Measurements from ENCODE around the gene CD300E.
"Not testable (repeated sequence)": the region's sequence is repeated elsewhere in the genome, so short reads cannot be mapped to it uniquely, and the experiment has no call there.

The CD300E gene

DNA sequence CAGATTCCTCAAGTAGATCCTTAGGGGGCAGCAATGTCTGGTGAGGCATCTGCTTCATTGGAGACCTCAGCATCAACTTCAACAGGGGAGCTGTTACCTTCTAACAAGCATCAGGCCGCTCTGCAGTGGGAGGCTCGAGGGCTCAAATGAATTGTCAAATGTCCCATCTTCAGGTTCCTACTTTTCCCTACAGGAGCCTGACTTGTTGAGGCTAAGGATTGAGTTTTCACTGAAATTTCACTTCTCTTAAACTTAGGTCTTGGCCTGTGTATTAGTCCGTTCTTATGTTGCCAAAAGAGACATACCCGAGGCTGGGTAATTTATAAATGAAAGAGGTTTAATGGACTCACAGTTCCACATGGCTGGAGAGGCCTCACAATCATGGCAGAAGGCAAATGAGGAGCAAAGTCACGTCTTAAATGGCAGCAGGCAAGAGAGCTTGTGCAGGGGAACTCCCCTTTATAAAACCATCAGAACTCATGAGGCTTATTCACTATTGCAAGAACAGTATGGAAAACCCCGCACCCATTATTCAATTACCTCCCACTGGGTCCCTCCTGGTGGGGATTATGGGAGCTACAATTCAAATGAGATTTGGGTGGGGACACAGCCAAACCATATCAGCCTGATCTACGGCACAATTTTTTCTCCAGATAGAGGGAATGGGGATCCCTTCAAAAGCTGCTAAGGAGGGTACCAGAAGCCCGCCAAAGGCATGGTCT is 26.3 kb downstream of the CD300E start:
- DNase-seq: no peak

DNA sequence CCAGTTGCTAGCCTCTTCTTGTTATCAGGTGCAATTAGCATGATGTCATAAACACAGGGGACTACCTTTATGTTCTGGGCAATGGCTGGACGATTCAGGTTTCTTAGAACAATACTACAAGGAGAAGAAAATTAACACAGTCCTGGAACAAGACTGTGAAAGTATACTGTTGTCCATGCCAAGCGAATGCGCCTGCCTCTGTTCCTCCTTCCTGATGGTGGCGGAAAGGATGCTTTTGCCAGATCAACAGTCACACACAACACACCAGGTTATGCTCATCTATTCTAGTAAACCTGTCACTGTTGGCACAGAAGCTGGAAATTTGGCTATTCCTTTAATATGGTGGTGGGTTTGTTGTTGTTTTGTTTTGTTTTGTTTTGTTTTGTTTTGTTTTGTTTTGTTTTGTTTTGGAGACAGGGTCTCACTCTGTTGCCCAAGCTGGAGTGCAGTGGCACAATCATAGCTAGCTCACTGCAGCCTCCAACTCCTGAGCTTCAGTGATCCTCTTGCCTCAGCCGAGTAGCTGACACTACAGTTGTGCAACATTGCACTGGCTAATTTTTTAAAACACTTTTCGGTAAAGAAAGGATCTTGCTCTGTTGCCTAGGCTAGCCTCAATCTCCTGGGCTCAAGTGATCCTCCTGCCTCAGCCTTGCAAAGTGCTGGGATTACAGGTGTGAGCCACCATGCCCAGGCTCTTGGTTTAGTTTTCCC is 28.3 kb downstream of the CD300E start:
- DNase-seq: no peak

DNA sequence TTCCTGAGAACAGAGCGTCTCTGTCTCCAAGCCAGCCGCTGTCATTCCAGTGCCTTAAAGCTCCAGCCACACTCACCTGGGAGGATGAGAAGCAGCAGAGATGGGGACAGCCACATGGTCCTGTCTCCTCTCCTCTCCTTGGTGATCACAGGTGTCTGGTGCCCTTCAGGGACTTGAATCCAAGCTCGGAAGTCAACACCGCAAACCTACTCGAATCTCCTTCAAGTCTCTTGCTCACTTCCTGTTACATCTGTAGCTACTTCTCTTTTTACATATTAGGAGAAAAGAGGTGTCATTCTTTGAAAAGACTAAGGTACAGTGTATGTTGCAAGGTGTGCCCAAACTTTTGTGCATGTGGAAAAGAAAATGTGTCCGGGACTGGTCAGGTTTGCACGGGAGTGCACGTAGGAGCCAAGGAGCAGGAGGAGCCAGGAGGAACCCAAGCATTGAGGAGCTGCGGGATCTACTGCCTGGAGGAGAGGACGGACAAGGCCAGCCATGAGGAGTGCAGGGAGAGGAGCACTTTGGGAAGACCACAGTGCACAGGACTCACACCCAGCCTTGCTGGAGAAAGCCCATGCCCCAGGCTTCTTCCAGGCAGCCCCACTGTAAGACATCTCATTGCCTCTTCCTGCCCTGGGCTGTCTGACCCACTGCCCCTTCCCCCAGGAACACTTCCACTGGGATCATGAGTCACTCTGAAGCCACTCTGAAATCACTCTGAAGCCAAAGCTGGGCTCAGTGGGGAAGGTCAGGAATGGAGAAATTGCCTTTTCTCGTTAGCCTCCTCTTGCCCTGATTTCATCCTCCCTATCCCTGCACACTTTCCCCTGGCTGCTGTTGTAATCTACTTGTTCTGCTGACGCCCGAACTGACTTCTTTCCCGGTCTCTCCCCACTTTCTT is 31.2 kb downstream of the CD300E start, which contains the start of gene CD300LD:
CD300LD (minus strand) TSS at position 197 of the 904 bp plus-strand sequence; CDS start at position 116, 81 bp downstream.
- no peak for DNase-seq

DNA sequence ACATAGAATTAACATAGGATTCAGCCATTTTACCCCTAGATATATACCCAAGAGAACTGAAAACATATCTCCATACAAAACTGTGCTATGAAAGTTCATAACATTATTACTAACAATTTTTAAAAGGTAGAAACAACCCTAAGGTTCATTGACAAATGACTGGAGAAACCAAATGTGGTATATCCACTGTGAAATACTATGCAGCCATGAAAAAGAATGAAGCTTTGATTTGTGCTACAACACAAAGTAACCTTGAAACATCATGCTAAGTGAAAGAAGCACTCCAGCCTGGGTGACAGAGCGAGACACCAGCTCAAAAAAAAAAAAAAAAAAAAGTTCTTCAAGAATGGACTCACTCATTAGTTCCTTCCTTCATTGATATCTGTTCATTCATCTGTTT is 32.0 kb downstream of the CD300E start:
- no peak for DNase-seq

DNA sequence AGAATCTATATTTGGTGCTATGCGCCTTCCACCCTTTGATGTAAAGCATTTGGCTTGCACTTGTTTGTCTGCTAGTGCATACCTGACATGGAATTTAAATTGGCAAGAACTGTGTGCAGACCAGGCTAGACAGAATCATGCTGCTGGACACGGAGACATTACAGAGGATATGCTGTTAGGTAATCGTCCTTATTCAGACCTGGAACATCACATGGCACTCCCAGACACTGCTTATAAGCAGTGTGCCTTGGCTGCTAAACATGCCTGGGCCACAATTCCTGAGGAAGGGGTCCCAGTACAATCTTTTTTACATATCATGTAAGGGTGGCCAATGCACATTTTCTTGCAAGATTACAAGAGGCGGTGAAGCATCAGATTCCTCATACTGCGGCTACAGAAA is 37.8 kb downstream of the CD300E start:
- DNase-seq: no peak

DNA sequence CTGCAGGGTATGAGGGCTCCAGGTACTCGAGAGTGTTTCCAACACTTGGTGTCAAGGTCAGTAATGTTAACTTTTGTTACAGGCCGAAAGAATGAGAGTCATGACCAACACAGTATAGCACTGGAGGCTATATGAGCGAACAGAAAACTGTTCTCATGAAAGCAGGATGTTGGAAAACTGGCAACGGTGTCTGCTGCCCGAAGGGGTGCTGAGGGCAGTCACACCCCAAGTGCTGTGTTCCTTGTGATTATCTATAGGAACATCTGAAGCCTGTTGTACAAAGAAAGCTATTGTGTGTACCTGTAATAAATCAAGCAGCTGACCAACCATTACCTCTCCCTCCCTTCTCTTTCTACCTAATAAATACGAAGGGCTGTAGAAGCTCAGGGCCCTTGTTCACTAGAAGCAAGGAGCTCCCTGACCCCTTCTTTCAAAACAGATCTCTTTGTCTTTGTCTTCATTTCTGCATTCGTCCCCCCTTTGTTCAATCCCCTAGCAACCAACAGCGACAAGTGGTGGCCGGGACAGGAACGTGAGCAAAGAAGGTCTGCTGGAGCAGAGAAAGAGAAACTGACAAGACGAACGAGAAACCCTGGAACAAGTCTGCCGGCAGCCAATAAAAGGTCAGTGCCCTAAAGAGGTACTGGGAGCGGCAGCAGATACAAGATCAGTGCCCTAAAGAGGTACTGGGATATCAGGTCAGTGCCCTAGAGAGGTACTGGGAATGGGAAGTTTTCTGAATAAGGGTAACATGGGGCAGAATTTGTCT is 39.1 kb downstream of the CD300E start:
- DNase-seq: no peak

DNA sequence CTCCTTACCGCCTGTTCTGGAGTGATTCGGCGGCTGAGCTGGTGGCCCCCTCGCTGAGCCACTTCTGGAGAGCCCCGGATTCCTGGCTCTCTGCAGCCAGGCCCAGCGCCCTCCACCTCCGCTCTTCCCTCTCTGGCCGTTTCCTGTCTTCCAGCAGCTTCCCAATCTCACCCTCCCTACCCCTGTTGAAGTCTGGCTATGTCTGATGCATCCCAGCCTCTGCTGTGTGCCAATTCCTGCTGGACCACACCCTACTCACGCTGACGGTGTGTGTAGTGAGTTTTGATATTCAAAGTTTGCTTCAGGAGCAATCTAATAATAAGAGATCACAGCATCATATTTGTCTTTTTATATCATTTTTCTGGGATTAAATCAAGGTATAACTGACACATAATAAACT is 40.9 kb downstream of the CD300E start:
- no peak for DNase-seq

DNA sequence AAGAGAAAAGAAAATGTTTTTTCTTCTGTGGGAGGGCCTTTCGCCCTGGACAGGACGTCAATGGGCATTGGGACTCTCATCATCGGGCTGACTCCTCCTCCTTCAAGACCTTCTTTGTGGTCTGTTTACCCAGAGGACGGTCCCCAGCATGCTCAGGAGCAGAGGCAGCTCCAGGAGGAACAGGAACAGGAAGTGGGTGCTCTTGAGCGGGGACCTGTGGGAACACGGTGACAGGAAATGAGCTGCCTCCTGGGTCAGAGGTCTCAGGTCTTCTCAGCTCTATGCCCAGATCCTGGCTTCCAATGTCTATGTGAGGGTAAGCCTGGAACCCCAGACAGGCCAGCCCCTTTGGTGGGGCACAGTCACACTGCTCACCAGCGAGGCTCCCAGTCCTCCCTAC is 43.6 kb downstream of the CD300E start:
- no peak for DNase-seq

DNA sequence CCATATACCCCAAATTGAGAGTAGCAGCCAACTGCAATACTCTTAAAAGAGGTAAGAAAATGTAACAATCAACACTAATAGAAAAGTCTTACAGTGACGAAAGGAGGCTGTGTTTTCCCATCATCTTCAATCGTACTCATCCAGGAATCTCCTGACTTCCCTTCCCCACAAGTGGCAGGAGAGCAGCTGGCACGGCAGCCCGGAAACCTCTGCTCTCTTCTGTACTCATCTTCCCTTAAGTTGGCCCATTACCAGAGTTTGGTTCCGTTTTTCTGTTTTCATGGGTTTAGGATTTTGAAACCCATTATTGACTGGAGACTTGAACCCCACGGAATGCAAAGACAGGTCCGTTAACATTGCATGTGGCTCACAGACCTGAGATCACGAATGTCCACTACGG is 44.6 kb downstream of the CD300E start:
- DNase-seq: no peak

DNA sequence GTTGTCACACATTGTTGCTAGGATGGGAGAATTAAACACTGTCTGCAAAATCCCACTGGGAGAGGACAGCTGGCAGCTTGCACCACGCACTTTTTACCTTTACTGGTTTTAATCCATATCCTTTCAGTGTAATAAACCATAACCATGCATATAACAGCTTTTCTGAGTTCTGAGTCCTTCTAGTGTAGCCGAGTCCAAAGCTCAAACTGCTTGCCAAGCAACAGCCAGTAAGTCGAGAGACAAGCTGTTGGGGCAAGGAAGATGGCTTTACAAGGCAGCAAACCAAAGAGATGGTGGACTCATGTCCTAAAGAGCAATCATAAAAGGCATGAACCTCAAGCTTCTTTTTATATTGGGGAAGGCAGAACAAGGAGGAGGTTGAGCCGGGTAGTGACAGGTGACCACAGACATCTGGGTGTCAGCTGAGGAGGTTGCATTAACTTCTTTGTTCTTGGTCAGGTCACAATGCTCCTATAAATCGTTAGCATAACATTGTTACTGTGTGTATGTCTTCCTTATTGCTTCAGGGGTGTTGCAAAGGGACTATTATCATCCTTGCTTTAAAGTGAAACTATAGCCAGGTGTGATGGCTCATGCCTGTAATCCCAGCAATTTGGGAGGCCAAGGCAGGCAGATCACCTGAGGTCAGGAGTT is 48.9 kb downstream of the CD300E start:
- DNase-seq: no peak

DNA sequence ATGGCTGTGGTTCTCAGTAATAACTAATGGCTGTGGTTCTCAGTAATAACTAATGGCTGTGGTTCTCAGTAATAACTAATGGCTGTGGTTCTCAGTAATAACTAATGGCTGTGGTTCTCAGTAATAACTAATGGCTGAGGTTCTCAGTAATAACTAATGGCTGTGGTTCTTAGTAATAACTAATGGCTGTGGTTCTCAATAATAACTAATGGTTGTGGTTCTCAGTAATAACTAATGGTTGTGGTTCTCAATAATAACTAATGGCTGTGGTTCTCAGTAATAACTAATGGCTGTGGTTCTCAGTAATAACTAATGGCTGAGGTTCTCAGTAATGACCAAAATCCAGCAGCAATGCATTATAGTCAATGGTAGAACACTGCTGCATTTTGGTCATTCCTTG is 49.9 kb downstream of the CD300E start:
- DNase-seq: not testable (repeated sequence)

DNA sequence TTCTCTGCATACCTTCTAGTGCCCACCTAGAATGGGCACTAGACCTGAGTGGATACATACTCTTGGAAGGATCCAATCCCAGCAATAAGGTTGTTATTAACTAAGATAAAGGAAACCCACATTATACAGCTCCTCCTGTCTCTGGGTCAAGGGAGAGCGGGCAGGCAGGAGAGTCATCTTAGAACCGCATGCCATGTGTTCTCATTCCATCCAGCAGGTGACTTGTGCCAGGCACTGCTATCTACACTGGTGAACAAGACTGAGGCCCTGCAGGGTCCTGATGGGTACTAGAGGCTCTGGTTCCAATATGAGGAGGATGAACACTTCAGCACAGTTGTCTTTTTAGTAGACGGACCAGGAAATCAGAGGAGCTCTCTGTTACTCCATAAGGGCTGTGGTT is 50.4 kb downstream of the CD300E start:
- no peak for DNase-seq

DNA sequence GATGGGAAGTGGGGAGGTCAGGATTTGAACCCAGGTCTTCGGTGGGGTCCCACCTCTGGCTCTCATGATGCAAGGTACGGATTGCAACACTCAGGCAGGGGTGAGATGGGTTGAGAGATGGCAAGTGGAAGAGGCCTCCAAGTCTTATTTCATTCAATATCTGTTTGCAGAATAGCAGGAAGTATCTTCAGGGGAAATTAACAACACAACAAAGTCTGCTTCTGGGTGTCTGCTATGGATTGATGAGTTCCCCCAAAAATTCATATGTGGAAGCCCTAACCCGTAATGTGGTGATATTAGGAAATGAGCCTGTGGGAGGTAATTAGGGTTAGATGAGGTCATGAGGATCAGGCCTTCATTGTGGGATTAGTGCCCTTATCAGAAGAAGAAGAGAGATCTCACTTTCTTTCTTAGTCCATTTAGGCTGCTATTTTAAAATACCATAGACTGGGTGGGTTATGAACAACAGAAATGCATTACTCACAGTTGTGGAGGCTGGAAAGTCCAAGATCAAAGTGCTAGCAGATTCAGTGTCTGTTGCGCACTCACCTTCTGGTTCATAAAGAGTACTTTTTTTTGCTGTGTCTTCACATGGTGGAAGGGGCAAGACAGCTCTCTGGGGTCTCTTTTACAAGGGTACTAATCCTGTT is 51.8 kb downstream of the CD300E start:
- DNase-seq: no peak

DNA sequence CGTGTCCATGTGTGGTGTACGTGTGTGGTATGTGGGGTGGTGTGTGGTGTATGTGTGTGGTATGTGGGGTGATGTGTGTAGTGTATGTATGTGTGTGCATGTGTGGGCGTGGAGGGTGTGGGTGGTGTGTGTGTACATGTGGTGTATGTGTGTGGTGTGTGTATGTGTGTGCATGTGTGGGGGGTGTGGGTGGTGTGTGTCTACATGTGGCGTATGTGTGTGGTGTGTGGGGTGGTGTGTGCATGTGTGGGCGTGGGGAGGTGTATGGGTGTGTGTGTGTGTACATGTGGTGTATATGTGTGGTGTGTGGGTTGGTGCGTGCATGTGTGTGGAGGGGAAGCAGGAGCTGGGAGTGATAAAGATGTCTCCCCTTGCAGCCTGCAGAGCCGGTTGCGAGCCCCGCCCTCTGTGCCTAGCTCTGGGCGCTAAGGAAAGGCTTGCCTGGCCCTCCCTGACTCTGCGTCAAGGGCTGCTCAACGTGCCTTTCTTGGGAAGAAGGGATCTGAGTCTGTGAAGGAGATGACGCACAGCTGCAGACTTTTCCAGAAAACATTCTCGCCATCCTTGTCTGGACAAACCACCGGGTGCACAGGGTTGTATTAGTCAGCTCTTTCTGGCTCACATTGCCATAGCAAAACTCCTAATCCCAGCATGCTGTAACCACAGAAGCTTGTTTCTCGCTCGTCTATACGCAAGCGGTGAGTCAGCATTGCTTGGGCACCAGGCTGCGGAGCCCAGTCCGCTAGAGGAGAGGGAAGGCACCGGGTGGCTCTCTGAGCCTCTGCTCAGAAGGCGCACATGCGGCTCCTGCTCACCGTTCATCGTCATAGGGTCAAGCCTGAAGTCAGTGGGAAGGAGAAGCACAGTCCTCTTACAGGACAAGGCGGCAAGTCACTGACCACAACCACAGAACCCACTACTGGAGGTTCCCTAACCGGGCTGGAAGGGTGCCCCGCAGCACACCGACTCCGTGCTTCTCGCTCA is 54.2 kb downstream of the CD300E start:
- peak; percentile 57 for DNase-seq

DNA sequence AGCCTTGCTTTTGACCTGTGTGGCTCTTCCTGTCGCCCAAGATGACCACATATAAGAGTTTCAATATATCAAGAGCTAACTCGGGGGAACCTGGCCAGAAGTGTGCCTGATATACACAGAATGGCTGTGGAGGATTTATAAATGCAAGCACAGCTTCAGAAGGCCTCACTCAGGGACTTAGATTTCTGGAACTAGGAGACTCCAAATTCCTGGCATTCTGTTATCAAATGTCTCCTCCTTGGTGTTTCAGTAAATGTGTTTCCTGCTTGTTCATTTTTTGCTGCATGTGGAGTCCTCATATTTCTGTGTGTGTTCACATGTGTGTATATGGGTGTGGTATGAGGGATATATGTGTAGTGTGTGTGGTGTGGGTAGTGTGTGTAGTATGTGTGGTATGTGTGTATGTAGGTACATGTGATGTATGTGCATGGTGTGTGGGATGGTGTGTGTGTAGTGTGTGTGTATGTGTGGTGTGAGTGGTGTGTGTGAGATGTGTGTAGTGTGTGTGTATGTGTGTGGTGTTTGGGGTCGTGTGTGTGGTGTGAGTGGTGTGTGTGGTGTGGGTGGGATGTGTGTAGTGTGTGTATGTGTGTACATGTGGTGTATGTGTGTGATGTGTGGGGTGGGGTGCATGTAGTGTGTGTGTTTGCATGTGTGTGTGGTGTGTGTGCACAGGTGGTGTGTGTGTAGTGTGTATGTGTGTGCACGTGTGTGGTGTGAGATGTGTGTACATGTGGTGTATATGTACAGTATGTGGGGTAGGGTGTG is 55.2 kb downstream of the CD300E start:
- no peak for DNase-seq

DNA sequence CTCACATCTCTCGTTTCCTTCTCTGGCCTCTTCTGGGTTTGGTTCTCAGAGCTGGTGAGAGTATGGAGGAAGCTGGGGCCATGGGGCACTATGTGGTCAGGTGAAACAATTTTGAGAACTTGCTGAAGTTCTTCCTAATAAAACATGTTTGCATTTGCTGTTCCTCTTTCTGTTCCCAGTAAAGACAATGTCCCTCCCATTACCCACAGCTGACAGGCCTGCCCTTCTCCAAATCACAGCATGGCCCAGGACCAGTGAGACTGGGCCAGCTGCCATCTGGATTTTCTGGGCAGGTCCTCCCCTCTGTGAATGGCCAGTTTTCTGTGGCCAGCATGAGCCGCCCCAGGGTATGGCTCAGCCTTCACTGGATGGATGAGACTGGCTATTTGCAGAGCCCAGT is 56.1 kb downstream of the CD300E start, which contains the start of gene CD300H:
CD300H (minus strand) TSS at position 113 of the 400 bp plus-strand sequence.
- no peak for DNase-seq

DNA sequence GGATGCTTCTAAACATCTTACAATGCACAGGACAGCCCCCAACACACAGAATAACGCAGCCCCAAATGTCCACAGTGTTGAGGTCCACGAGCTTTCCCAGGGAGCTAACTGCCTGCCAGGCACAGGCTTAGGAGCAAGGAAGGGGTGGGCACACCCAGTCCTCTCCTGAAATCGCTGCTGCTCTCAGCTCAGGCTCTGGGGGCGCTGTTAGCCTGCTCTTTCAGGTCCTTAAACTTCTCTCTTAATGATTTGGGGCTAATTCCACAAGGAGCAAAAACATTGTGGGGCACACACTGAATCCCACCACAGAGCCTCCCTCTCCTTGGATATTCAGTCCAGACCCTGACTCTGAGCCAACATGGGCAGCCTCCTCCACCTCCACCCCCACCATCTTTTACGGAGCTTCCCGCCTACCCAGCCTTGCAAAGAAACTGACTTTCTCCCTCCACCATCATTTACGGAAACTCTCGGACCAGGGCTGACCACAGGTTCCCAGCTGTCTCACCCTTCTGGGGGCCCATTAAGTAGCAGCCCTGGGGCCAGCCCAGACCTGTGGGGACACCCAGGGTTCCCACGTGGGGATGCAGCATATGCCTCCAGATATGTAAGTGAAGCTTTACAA is 57.3 kb downstream of the CD300E start:
- DNase-seq: peak; percentile 27

DNA sequence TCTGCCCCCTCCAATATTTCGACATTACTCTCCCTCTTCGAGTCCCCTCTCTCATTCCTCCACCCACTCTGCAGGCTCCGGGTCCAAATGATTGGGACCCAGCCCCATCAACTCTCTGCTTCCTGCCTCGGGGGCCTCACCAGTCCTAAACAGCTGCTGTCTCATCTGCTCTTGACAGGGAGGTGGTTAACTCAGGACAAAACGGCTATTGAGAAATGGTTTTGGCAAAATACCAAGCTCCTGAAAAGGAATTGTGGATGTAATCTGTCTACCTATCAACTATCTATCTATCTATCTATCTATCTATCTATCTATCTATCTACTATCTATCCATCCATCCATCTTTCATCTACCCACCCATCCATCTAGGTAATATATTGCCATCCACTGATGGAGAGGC is 58.4 kb downstream of the CD300E start:
- no peak for DNase-seq

DNA sequence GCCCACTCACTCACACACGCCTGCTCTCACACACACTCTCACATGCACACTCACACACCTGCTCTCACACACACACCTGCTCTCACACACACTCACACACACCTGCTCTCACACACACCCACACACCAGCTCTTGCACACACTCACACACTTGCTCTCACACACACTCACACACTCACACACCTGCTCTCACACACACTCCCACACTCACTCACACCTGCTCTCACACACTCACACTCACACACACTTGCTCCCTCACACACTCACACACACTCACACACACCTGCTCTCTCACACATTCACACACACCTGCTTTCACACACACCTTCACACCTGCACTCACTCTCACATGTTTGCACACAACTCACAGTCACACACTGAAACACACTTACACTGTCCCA is 60.2 kb downstream of the CD300E start:
- DNase-seq: no peak
